Vagina (tissue), 2 donors: ENCODE results near the gene MCTP2.

Experiments used
- CTCF ChIP-seq, 3 experiments: fragments of 450-650 bp in 2 of 3; fragments of 200-600 bp in 1 of 3; sonication (generic) in 1 of 3; IDR thresholded peaks; one replicate each; pipeline ENCODE4 v1.5.1; 2017 to 2019; ENCODE audit warnings: antibody characterized with exemption in 3 of 3, mild to moderate bottlenecking in 2 of 3, moderate library complexity in 2 of 3
- POLR2AphosphoS5 ChIP-seq, 2 donors: sonication (generic); formaldehyde crosslinking; IDR thresholded peaks; one replicate each; pipeline ENCODE4 v1.9.0; 2017; ENCODE audit warnings: antibody characterized with exemption in 2 of 2, mild to moderate bottlenecking in 2 of 2, low read depth in 1 of 2; ENCODE audit not compliant: insufficient read depth in 1 of 2

DNA sequence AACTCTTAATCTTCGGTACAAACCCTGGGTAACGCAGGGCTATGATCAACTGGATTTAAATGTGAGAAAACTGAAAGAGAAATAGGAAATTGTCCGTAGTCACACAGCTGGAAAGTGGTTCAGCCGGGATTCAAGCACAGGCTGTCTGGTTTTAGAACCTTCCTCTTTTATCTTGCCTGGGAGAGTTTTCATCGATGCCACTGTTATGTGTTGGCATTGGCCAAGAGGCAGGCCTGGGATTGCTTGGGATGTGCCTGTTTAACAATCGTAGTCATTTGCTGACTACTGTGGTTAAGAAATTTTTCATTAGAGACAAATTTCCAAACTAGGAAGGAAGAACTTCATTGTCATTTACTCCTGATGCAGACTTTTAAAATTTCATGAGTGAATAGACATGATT lies 4.3 kb downstream of the MCTP2 start:
- TF ChIP-seq POLR2AphosphoS5 (IDR thresholded peaks at IDR 0.05; ENCODE audit: insufficient read depth in 1 of 2, low read depth in 1 of 2) (no peak), CTCF (IDR thresholded peaks at IDR 0.05) (no peak)
